Activated CD8-positive, alpha-beta memory T cell treated with anti-CD3 and anti-CD28 coated beads for 36 hours (primary cell): ENCODE results near the gene FAN1. TPM values are rescaled to one million over a fixed set of nuclear protein-coding genes. Genes with fewer than 3 reads are reported as not detected.

Experiments used
- CTCF ChIA-PET: fragments of 350-600 bp; sonication (Branson Sonifier 250); formaldehyde crosslinking; loops from one replicate; lab custom pipeline; 2021; ENCODE audit warnings: antibody characterized with exemption; lab: Charles Lee
- POLR2A ChIA-PET: fragments of 350-600 bp; sonication (Branson Sonifier 250); formaldehyde crosslinking; loops from one replicate; lab custom pipeline; 2021; ENCODE audit warnings: antibody characterized with exemption; lab: Charles Lee
- total RNA-seq, 2 experiments: library from RNA; stranded (reverse); gene quantifications; one replicate each; pipeline ENCODE4 v1.2.3, GENCODE V29; 2021

FAN1 gene
- total RNA-seq, 2 experiments from 2014 or later: 14.9 to 15.9 TPM

GRCh38 chr15:30953183-30953582 is 49.5 kb downstream of the FAN1 start:
- ChIA-PET CTCF (no interaction called here), POLR2A (no interaction called here)

DNA sequence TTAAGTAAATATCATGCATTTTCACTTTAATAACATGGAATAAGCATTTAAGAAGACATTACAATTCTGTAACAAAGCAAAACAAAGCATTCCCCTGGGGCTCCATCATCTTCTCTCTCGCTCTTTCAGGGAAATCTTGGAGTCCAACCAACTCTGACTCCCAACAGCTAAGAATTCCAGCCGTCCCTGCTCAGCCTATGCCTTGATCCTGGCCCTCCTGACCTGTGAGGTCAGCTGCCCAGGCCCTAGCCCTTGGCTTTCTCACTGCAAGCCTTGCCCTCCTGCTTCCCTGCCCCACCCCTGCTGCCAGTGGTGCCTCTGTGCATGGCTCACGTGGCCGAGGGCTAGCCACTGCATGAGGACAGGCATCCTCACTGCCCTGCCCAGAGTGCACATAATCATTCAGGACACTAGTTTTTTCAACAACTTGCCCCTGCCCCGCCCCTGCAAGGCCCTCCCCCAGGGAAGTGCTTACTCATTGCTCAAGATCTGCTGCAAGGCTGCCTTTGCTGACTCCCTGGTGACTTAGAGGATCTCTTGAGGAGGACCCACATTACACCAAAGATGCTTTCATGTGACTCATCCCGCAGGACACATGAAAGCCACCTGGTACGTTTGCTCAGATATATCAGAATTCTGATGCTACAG is 50.1 kb downstream of the FAN1 start:
- POLR2A ChIA-PET: no interaction called here
- CTCF ChIA-PET: no interaction called here

GRCh38 chr15:30954674-30955073 is 51.0 kb downstream of the FAN1 start:
- POLR2A ChIA-PET: no interaction called here
- CTCF ChIA-PET: no interaction called here

DNA sequence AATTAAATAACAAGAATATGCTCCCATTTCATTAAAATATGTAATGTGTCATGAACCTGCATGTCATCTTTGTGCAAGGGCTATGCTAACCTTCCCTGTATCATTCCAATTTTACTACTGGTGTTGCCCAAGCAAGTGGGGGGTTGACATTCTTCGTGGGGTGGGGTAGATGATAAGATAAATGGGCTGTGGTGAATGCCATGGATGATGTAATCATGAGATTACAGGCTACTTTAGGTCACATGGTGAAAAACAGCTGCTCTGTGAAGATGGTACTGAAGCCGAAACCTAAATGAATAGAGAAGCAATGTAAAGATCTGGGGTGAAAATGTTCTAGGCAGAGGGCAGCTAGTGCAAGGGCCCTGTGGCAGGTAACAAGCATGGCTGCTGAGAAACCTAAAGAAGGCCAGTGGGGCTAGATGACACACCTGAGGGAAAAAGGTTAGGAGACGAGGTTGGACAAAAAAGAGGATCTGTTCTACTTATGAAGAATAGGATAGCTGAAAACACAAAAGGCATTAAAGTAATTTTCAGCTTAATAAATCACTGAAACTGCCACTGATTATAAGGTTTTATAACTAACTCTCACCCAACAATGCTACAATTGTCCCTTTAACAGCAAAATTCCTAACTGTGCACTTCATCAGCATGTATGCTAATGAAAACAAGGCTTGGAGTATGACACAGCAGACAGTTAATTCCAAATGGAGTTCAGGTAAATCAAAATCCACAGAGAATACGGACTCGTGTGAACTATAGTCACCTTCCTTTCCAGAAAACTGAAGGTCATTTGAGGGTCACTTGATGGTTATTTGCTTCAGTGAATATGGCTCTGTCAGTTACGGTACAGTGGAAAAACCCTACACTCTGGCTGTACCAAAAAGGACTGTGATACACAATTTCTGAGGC is 52.8 kb downstream of the FAN1 start:
- ChIA-PET POLR2A (interaction anchor here (0.7 kb wide), 1 partner anchor 57 kb away, joined by 3 read pairs; no protein-coding TSS in a partner anchor), CTCF (no interaction called here)

DNA sequence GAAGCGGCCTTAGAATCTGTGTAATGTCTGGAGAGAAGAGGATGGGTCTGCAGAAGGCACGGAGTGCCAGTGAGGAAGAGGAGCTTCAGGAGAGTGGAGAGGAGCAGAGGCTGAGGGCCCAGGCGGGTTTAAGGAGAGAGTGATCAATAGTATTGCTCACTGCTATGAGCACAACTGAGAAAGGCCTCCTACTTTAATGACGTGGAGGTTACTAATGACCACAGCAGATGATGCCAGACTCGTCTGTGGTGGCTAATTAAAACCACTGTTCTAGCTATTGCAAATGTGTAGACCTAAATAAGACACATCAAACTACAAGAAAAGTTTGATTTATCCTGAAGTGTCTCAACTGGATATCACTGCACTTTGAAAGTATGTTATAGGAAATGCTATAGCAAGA is 54.5 kb downstream of the FAN1 start:
- ChIA-PET CTCF (no interaction called here), POLR2A (no interaction called here)

DNA sequence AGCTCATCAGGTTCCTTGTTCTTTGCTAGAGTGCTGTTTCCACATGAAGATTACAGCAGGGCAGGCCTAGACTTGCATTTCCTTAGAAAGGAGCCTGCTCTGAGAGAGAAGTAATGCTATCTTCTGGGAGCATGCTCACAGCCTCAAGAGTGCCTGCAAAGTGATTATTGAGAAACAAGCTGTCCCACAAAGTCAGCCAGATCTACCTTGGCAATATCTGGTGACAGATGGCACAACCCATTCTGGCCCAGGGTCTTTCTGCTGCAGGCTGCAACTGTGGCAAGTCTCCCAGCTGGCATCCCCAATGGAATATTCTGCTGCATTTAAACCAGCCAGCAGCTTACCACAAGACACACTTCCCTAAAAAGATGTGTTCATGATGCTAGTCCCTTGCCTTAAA is 58.4 kb downstream of the FAN1 start:
- ChIA-PET POLR2A (no interaction called here), CTCF (no interaction called here)

DNA sequence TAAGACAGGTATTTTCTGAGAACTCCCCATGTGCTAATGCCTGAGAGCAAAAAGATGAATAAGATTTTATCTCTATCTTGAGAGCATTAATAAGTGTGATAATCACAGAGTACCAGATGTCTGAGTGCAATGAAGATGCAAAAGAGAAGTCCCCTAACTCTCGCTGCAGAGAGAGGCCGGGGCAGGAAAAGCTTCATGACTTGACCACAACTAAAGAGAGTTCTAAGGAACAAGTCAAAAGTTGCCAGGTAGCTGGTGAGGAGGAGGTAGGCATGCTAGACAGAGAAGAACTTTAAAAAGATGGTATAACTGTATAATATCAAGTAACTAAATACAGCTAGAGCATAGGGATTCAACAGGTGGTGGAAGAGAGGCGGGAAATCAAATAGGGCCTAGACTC is 58.9 kb downstream of the FAN1 start:
- ChIA-PET CTCF (no interaction called here), POLR2A (no interaction called here)

GRCh38 chr15:30963681-30964080 is 60.0 kb downstream of the FAN1 start:
- CTCF ChIA-PET: no interaction called here
- POLR2A ChIA-PET: no interaction called here

- ChIA-PET CTCF (no interaction called here), POLR2A (no interaction called here)
Observed at GRCh38 chr15:30969724-30970123, 66.0 kb downstream of the FAN1 start.

GRCh38 chr15:30973379-30973778 is 69.7 kb downstream of the FAN1 start:
- POLR2A ChIA-PET: no interaction called here

GRCh38 chr15:30974112-30974511 is 70.4 kb downstream of the FAN1 start:
- POLR2A ChIA-PET: no interaction called here
- CTCF ChIA-PET: no interaction called here

More at GRCh38 chr15:30973379-30973778, 69.7 kb downstream of the FAN1 start:
- CTCF ChIA-PET: no interaction called here

DNA sequence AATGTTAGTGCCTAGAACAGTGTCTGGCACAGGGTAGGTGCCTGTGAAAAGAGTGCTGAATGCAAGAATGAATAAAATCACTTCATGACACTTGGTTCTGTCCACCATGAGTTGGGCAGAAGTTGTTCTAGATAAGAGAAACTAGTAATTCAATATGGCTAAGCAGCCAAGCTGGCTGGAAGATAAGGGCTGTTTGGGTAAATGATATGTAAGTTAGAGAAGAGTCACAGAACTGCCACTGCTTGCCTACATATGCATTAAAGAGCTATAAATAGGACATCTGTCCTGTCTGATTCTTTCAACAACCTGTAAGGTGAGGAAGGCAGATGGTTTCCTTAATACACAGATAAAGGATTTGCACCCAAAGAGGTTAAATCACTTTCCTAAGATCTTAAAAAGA is 74.6 kb downstream of the FAN1 start:
- POLR2A ChIA-PET: no interaction called here
- CTCF ChIA-PET: no interaction called here

- ChIA-PET CTCF (no interaction called here), POLR2A (interaction anchor here (0.7 kb wide), 1 partner anchor 47 kb away, joined by 3 read pairs; no protein-coding TSS in a partner anchor)
Observed at GRCh38 chr15:30979457-30979856, 75.7 kb downstream of the FAN1 start.

DNA sequence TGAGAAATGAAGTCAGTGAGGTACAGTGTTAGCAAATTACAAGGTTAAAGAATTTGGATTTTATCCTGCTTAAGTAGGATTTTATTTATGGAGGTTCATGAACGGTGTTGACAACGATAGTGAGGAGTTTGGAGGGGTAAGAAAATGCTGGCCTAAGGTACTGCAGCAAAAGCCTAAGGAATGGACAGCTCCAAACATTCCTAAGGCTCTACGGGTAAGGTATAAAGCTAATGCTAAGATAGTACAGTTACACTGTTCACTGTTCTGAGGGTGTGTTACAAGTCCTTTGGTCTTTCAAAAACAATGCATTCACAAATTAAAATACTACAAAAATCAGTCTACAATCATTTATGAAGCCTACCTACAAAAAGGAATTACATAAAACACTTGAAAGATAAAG is 80.4 kb downstream of the FAN1 start:
- ChIA-PET POLR2A (no interaction called here), CTCF (interaction anchor here (1.7 kb wide), 1 partner anchor 145 kb away, joined by 4 read pairs; no protein-coding TSS in a partner anchor)

DNA sequence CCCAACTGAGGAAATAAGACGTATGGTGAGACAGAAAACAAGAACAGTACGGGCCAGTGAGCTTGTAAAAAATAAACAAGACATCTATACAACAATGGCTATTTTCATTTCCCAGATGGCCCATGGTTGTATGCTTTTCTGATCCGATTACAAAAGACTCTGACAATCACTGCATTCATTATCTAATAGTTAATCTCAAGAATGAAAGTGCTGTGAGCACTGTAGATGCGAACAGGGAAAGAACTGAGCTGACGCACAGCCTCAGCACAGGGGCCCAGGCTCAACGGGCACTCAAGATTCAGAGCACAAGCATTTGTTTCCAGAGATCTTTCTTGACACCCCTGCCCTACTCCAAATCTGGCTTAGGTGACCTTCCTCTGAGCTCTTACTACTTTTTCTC is 80.8 kb downstream of the FAN1 start:
- ChIA-PET CTCF (interaction anchor here (1.7 kb wide), 1 partner anchor 145 kb away, joined by 4 read pairs; no protein-coding TSS in a partner anchor), POLR2A (no interaction called here)

DNA sequence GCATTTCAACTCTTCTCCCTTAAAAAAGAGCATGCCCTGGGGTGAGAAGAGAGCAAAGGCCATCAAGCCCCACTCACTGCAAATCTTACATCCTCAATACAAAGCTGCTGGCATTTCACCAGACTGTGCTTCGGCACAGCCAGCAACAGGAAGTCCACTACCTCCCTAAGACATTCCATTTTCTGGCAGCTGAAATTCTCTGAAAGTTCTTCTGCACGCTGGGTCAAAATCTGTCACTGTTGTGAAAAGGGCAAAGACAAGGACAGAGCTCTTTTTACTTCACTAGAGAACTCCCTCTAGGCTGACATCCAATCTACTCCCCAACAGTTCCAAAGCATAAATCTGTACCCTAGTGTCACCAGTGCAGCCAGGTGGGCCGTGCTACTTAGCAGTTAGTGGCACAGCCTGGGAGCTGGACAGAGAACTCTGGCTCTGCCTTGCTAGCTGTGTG is 81.4 kb downstream of the FAN1 start:
- POLR2A ChIA-PET: no interaction called here
- CTCF ChIA-PET: interaction anchor here (1.7 kb wide), 1 partner anchor 144 kb away, joined by 4 read pairs; no protein-coding TSS in a partner anchor

GRCh38 chr15:30990036-30990435 is 86.3 kb downstream of the FAN1 start:
- ChIA-PET CTCF (no interaction called here), POLR2A (no interaction called here)

- ChIA-PET POLR2A (interaction anchor here (0.9 kb wide), 1 partner anchor 482 kb away, joined by 8 read pairs; no protein-coding TSS in a partner anchor), CTCF (no interaction called here)
Observed at GRCh38 chr15:30990446-30991254, 86.9 kb downstream of the FAN1 start.
